ENCODE results near the gene COL18A1.

- TF ChIP-seq EZH2phosphoT487 (IDR thresholded peaks at IDR 0.05; ENCODE audit: borderline replicate concordance, low read length): no peak
- no peak for TF ChIP-seq CTCF (conservative IDR thresholded peaks at IDR 0.05; ENCODE audit: low read depth, low read length)
Measured at GRCh38 chr21:45493401-45494001, 88.5 kb downstream of the COL18A1 start.
